Testis (tissue), 3 donors: ENCODE measurements around the gene CNDP1. TPM values are rescaled to one million over a fixed set of nuclear protein-coding genes. Genes with fewer than 3 reads are reported as not detected.

ENCODE experiments used
- DNase-seq: peaks from one replicate; pipeline ENCODE4 v3.0.0-alpha.2; 2019
- H3K27ac ChIP-seq, 2 donors: fragments of 200-600 bp; sonication (generic); one replicate each; pipeline ENCODE4 v1.5.1; 2019
- H3K27me3 ChIP-seq: fragments of 200-600 bp; sonication (generic); one replicate; pipeline ENCODE4 v1.5.1; 2019
- H3K36me3 ChIP-seq: fragments of 200-600 bp; sonication (generic); one replicate; pipeline ENCODE4 v1.5.1; 2017; ENCODE audit warnings: low read depth; ENCODE audit errors: missing control alignments
- H3K4me1 ChIP-seq: fragments of 200-600 bp; sonication (generic); one replicate; pipeline ENCODE4 v1.5.1; 2019
- H3K4me3 ChIP-seq, 2 donors: fragments of 200-600 bp; sonication (generic); one replicate each; pipeline ENCODE4 v1.5.1; 2017 to 2019
- H3K9me3 ChIP-seq: fragments of 200-600 bp; sonication (generic); one replicate; pipeline ENCODE4 v1.5.1; 2017
- POLR2A ChIP-seq: fragments of 450-650 bp; IDR thresholded peaks from one replicate; pipeline ENCODE4 v1.6.1; 2017; ENCODE audit warnings: antibody characterized with exemption, mild to moderate bottlenecking, moderate library complexity
- WGBS, 2 donors: methylation state at CpG; one replicate each; pipeline ENCODE4 v1.1.5; 2018; 5-methylcytosine and 5-hydroxymethylcytosine counted together
- intact Hi-C: fragments of 100-400 bp; cut with DNase I; formaldehyde crosslinking; loops from one replicate; pipeline ENCODE4 v1.15.1; 2023; ENCODE audit warnings: low total_unique reads
- polyA plus RNA-seq: library from polyadenylated mRNA; stranded (reverse); fragments of 350-450 nt; fragmentation: Illumina TruSeq; extraction: RNeasy Lipid Tissue Mini Kit (QIAGEN cat#74804); gene quantifications from one replicate; pipeline ENCODE4 v1.2.3, GENCODE V29; 2014; ENCODE audit warnings: low read depth, low replicate concordance; ENCODE audit not compliant: insufficient read depth
- total RNA-seq, 2 donors: library from RNA; depleted of rRNA; stranded (reverse); fragments of >200 nt; gene quantifications; one replicate each; pipeline ENCODE4 v1.2.3, GENCODE V29; 2016
- TF ChIP-seq, protein P1 (sequence below), 3 experiments: fragments of 450-650 bp in 2 of 3; fragments of 200-600 bp in 1 of 3; sonication (generic) in 1 of 3; IDR thresholded peaks; one replicate each; pipeline ENCODE4 v1.5.1; 2016 to 2019; ENCODE audit warnings: antibody characterized with exemption in 3 of 3, mild to moderate bottlenecking in 2 of 3, moderate library complexity in 1 of 3

The CNDP1 gene
- total and polyA plus RNA-seq, 3 donors from 2014 or later: 0.31 to 1.3 (median 0.40) TPM

- Histone ChIP-seq H3K4me3 (no peak overlapping the region), H3K9me3 (no peaks in the 10 kb centered on the region), H3K27ac (no peak overlapping the region), H3K27me3 (no peaks in the 10 kb centered on the region), H3K4me1 (no peaks in the 10 kb centered on the region), H3K36me3 (no peaks in the 10 kb centered on the region)
- DNase-seq: no peak
- TF ChIP-seq, protein P1, sequence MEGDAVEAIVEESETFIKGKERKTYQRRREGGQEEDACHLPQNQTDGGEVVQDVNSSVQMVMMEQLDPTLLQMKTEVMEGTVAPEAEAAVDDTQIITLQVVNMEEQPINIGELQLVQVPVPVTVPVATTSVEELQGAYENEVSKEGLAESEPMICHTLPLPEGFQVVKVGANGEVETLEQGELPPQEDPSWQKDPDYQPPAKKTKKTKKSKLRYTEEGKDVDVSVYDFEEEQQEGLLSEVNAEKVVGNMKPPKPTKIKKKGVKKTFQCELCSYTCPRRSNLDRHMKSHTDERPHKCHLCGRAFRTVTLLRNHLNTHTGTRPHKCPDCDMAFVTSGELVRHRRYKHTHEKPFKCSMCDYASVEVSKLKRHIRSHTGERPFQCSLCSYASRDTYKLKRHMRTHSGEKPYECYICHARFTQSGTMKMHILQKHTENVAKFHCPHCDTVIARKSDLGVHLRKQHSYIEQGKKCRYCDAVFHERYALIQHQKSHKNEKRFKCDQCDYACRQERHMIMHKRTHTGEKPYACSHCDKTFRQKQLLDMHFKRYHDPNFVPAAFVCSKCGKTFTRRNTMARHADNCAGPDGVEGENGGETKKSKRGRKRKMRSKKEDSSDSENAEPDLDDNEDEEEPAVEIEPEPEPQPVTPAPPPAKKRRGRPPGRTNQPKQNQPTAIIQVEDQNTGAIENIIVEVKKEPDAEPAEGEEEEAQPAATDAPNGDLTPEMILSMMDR (IDR thresholded peaks at IDR 0.05): no peak
- no peak for TF ChIP-seq POLR2A
- intact Hi-C loops: no loop called here
- 75 to 90% methylated on average over 13 of the region's 13 CpGs for WGBS, 2 donors
These were observed 97.5 kb downstream of the CNDP1 start for GRCh38 chr18:74631623-74632350.

GRCh38 chr18:74632351-74632679 lies 98.0 kb downstream of the CNDP1 start:
- Histone ChIP-seq H3K27ac (no peak overlapping the region), H3K4me1 (no peaks in the 10 kb centered on the region), H3K9me3 (no peaks in the 10 kb centered on the region), H3K4me3 (no peak overlapping the region), H3K27me3 (no peaks in the 10 kb centered on the region), H3K36me3 (no peaks in the 10 kb centered on the region)
- DNase-seq: no peak
- intact Hi-C loops: no loop called here
- WGBS, 2 donors: 75 to 96% methylated on average over 6 of the region's 6 CpGs
- TF ChIP-seq, protein P1 (IDR thresholded peaks at IDR 0.05): no peak
- no peak for TF ChIP-seq POLR2A

DNA sequence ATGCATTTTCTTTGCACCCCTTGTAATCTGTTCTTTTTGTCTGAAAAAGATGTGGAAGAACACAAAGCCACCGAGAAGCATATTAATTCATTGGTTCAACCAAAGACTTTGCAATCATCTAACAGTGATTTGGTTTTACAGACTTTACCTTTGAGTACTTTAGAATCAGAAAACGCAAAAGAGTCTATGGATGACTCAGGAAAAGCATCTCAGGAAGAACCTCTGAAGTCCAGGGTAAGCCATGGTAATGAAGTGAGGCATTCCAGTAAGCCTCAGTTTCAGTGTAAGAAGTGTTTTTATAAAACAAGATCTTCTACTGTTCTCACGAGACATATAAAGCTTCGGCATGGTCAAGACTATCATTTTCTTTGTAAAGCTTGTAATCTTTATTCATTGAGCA lies 98.6 kb downstream of the CNDP1 start:
- H3K4me1 ChIP-seq: no peaks in the 10 kb centered on the region
- H3K27me3 ChIP-seq: no peaks in the 10 kb centered on the region
- H3K36me3 ChIP-seq: no peaks in the 10 kb centered on the region
- TF ChIP-seq, protein P1 (IDR thresholded peaks at IDR 0.05): no peak
- TF ChIP-seq POLR2A: no peak
- intact Hi-C loops: no loop called here
- no peak for DNase-seq
- H3K27ac ChIP-seq: no peak overlapping the region
- H3K4me3 ChIP-seq: no peak overlapping the region
- WGBS, 2 donors: 89 to 95% methylated on average over 4 of the region's 4 CpGs
- no peaks in the 10 kb centered on the region for H3K9me3 ChIP-seq

DNA sequence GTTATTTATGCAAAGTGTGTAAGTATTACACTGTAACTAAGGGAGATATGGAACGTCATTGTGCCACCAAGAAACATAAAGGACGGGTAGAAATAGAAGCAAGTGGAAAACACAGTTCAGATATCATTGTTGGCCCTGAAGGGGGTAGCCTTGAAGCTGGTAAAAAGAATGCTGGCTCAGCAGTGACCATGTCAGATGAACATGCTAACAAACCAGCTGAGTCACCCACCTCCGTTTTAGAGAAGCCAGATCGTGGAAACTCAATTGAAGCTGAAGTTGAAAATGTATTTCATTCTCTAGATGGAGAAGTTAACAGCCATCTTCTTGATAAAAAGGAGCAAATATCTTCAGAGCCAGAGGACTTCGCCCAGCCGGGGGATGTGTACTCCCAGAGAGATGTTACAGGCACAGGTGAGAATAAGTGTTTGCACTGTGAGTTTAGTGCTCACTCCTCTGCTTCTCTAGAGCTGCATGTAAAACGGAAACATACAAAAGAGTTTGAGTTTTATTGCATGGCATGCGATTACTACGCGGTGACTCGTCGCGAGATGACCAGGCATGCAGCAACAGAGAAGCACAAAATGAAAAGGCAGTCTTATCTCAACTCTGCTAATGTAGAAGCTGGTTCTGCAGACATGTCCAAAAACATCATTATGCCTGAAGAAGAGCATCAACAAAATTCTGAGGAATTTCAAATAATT lies 99.5 kb downstream of the CNDP1 start:
- Histone ChIP-seq H3K9me3 (no peaks in the 10 kb centered on the region), H3K4me3 (no peak overlapping the region), H3K36me3 (no peaks in the 10 kb centered on the region), H3K27me3 (no peaks in the 10 kb centered on the region), H3K27ac (no peak overlapping the region), H3K4me1 (no peaks in the 10 kb centered on the region)
- intact Hi-C loops: no loop called here
- no peak for DNase-seq
- TF ChIP-seq POLR2A: no peak
- TF ChIP-seq, protein P1 (IDR thresholded peaks at IDR 0.05): no peak
- WGBS, 2 donors: 88 to 92% methylated on average over 13 of the region's 13 CpGs
